Measurements from ENCODE around the gene ATP1A3.

GRCh38 chr19:42017040-42017439 is 23.0 kb upstream of the ATP1A3 start:
- TF ChIP-seq CTCF (IDR thresholded peaks at IDR 0.05), result no peak
- TF ChIP-seq EZH2 (IDR thresholded peaks at IDR 0.05; ENCODE audit: borderline replicate concordance, insufficient read depth, low read depth, low read length, poor library complexity, severe bottlenecking), result no peak

Data from B cell (primary cell).